HG03135 (cell line): ENCODE data around the gene NAALADL2.
"Not testable (repeated sequence)": the region's sequence is repeated elsewhere in the genome, so short reads cannot be mapped to it uniquely, and the experiment has no call there.

Experiments used
- ATAC-seq: cut with Tn5 transposase; IDR thresholded peaks from one replicate; pipeline ENCODE4 v1.9.1; 2021; ENCODE audit warnings: mild to moderate bottlenecking, moderate library complexity; ENCODE audit not compliant: unreplicated experiment

NAALADL2 gene

GRCh38 chr3:175526609-175527280 is 667.6 kb downstream of the NAALADL2 start:
- ATAC-seq = no peak

- not testable (repeated sequence) for ATAC-seq
These were observed 669.6 kb downstream of the NAALADL2 start for GRCh38 chr3:175528693-175529092.

- no peak for ATAC-seq
These were observed 676.2 kb downstream of the NAALADL2 start for GRCh38 chr3:175535351-175535750.

- ATAC-seq = no peak
These were observed 687.0 kb downstream of the NAALADL2 start for GRCh38 chr3:175546115-175546514.

- ATAC-seq = no peak
These were observed 693.8 kb downstream of the NAALADL2 start for GRCh38 chr3:175552929-175553328.

- no peak for ATAC-seq
These were observed 695.7 kb downstream of the NAALADL2 start for GRCh38 chr3:175554801-175555200.

GRCh38 chr3:175558261-175558660 is 699.1 kb downstream of the NAALADL2 start:
- no peak for ATAC-seq

- no peak for ATAC-seq
These were observed 705.2 kb downstream of the NAALADL2 start for GRCh38 chr3:175564363-175564762.

GRCh38 chr3:175571096-175571495 is 712.0 kb downstream of the NAALADL2 start:
- no peak for ATAC-seq

GRCh38 chr3:175573226-175573625 is 714.1 kb downstream of the NAALADL2 start:
- ATAC-seq = no peak

GRCh38 chr3:175580318-175580717 is 721.2 kb downstream of the NAALADL2 start:
- no peak for ATAC-seq

- ATAC-seq = no peak
These were observed 726.8 kb downstream of the NAALADL2 start for GRCh38 chr3:175585898-175586297.

- no peak for ATAC-seq
These were observed 731.6 kb downstream of the NAALADL2 start for GRCh38 chr3:175590745-175591144.

GRCh38 chr3:175591375-175591774 is 732.2 kb downstream of the NAALADL2 start:
- ATAC-seq = no peak

GRCh38 chr3:175593331-175593730 is 734.2 kb downstream of the NAALADL2 start:
- ATAC-seq = no peak

- ATAC-seq = no peak
These were observed 739.6 kb downstream of the NAALADL2 start for GRCh38 chr3:175598740-175599139.

- ATAC-seq = no peak
These were observed 742.4 kb downstream of the NAALADL2 start for GRCh38 chr3:175601521-175601920.

- ATAC-seq = no peak
These were observed 746.7 kb downstream of the NAALADL2 start for GRCh38 chr3:175605851-175606250.

- ATAC-seq = no peak
These were observed 747.6 kb downstream of the NAALADL2 start for GRCh38 chr3:175606650-175607318.

GRCh38 chr3:175608356-175608755 is 749.2 kb downstream of the NAALADL2 start:
- no peak for ATAC-seq

GRCh38 chr3:175608911-175609310 is 749.8 kb downstream of the NAALADL2 start:
- no peak for ATAC-seq

- no peak for ATAC-seq
These were observed 753.5 kb downstream of the NAALADL2 start for GRCh38 chr3:175612487-175613196.
